Stimulated activated CD8-positive, alpha-beta memory T cell treated with anti-CD3 and anti-CD28 coated beads, Interleukin-15, amount 100 ng/mL, for 4 hours (primary cell): Measurements from ENCODE around the gene SHROOM4.

Source experiments
- DNase-seq, 2 donors: peaks; one replicate each; pipeline ENCODE4 v3.0.0-alpha.2; 2020; ENCODE audit warnings: low read depth in 2 of 2

The SHROOM4 gene

DNA sequence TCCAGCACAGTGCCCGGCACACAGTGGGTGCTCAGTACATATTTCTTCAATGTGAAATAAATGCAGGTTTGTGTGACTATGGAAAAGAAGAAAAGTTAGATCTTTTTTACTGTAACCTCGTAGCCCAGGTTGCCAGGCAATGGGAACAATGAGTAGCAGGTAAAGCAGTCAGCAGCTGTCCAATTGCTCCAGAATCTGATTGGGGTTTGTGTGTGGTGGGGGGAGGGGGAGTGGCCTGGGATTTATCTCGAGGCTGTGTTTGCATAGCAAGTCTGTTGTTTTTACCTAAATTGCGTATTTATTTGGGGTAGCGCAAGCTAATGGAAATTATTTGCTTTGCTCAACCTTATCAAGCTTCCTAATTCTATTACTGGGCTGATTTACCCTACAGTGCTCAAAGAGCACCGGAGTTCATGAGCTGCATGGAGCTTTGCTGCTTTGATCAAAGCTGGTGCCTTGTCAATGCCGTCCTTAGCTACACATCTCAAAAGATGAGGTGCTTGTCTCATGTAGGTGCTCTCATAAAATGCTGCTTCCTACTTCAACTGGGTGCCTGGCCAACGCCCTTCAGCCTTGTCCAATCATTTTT, 198.3 kb downstream of the SHROOM4 start:
- DNase-seq: no peak

- DNase-seq: no peak
These were observed 199.5 kb downstream of the SHROOM4 start for GRCh38 chrX:50614460-50614859.

DNA sequence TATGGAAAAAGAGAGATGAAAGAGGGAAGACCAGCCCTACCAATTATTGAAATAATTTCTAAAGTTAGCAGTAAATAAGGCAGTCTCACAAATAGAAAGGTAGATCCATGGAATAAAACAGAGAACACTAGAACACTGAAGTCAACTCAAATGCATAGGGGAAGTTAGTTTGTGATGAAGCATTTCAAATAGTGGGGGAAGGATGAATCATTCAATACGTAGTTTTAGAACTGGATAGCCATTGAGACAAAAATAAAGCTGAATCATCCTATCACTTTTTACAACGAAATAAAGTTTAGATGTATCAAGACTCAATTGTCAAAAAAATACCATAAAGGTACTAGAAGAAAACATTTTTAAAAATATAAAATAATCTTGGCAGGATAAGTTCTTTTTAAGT, 200.1 kb downstream of the SHROOM4 start:
- no peak for DNase-seq

- no peak for DNase-seq
These were observed 204.2 kb downstream of the SHROOM4 start for GRCh38 chrX:50609796-50610195.

DNA sequence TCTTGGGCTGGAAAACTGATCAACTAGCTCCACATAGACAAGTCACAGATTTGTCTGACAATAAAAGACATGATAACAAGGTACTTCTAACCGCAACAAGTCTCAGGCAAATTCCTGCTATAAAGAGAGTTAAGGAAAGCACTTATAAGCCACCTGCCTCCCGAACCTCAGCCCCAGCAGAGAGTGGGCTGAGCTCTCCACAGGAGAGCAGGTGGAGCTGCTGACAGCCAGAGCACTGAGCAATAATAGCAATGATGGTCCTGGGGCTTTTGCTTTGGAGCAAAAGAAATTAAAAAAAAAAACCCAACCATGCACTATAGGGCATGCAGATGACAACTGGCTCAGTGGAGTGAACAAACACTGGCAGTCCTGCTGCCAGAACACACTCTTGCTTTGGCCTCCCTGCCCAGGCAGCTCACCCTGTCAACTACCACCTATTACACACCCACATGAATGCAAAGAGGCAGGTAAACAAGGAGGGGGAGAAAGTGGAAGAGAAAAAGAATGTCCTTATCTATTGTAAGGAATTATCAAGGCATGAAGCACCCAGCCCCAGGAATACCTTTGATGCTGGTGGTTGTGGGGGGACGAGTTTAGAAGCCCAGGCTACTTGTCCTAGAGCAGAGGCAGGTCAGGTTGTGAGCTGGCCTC, 207.6 kb downstream of the SHROOM4 start:
- DNase-seq: no peak

DNA sequence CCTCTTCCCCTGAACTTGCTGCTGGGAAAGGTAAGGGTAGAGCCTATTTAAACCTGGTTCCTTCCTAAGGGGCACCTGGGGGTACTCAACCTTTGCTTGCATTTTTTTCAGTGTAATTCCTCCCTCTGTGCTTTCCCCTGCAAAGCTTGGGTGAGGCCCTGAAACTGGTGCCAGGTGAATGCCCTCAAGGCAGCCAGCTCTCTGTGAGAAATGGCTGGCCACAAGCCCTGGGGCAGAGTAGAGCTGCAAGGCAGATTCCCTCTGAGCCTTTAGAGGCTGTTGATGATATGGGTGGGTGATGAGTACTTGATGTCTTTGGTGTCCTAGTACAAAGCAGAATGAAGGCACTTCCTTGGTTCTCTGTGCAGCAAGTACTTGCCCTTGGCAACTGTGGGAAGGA, 217.9 kb downstream of the SHROOM4 start:
- no peak for DNase-seq

GRCh38 chrX:50594788-50595187, 219.2 kb downstream of the SHROOM4 start:
- DNase-seq: no peak

DNA sequence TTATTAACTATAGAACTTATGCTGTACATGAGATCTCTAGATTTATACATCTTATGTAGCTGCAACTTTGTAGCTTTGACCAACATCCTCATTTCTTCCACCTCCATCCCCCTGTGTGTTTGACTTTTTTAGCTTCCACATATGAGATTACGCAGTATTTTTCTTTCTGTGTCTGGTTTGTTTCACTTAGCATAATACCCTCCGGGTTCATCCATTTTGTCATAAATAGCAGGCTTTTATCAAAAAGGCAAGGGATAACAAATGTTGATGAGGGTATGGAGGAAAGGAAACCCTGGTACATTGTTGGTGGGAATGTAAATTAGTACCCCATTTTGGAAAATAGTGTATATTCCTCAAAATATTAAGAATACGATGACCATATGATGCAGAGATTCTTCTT, 227.0 kb downstream of the SHROOM4 start:
- DNase-seq: no peak

DNA sequence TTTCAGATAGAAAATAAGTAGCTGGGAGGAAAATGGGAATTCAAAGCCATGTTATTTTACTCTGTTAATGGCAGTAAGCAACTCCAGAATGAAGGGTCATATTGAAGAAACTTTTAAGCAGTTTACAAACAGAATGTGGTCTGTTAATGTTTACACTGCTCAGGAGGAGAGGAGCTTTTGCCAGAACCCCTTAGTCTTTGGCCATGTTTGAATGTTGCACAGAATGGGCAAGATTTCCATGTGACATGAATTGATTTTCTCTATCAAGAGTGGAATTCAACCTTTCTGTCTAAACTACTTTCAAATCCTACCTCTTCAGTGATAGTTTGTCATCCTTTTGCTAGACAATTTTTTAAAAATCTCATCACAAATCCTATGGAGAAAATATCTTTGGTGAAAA, 227.6 kb downstream of the SHROOM4 start:
- DNase-seq: no peak

- DNase-seq: no peak
These were observed 232.6 kb downstream of the SHROOM4 start for GRCh38 chrX:50581405-50581804.

DNA sequence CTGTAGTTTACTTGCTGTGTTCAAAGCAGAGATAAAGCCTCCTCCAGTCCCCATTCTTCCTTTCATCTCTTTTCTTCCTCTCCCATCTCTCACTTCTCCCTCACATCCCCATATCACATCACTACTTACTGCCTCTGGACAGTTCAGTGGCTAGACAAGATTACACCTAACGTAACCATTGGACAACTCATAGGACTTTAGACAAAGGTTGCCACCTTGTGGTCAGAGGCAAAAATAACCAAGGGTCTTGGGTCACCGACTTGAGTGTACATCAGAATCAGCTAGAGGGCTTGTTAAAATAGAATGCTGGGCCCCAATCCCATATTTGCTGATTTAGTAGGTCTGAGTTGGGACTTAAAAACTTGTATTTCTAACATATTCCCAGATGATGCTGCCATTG, 234.0 kb downstream of the SHROOM4 start:
- no peak for DNase-seq

GRCh38 chrX:50577326-50577725, 236.7 kb downstream of the SHROOM4 start:
- DNase-seq: no peak

GRCh38 chrX:50567636-50568035, 246.4 kb downstream of the SHROOM4 start:
- DNase-seq: no peak

DNA sequence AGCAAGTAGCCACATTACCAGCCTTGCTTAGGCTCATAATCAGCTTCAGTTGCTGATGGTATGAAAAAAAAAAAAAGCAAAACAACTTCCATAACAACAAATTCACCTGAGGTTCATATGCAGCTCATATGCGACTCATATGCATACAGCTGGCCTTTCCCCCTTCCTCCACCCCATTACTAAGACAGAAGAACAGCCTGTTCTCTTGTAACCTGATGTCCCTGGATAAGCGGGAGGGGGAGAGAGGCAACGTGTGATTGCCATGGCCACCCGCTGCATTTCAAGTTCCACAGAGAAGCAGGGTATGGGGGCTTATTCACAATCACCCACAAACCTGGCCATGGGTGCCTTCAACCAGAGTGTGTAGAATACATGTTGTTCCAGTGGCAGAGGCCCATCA, 248.3 kb downstream of the SHROOM4 start:
- DNase-seq: no peak
